Epithelial cell of esophagus (primary cell): Measurements from ENCODE around the gene ZMIZ1.

ENCODE experiments used
- DNase-seq: peaks from one replicate; pipeline ENCODE4 v3.0.0; 2010; ENCODE audit warnings: low read depth
- H3K4me3 ChIP-seq: 2 replicates; pipeline ENCODE4 v1.5.1; 2011; ENCODE audit warnings: mild to moderate bottlenecking, low read length, control low read depth
- TF ChIP-seq, protein P1 (sequence below): IDR thresholded peaks from 2 replicates; pipeline ENCODE4 v1.5.1; 2011; ENCODE audit warnings: low read depth, mild to moderate bottlenecking, low read length, control low read depth, inconsistent platforms; ENCODE audit not compliant: insufficient read depth; ENCODE audit errors: missing control alignments

ZMIZ1 gene

DNA sequence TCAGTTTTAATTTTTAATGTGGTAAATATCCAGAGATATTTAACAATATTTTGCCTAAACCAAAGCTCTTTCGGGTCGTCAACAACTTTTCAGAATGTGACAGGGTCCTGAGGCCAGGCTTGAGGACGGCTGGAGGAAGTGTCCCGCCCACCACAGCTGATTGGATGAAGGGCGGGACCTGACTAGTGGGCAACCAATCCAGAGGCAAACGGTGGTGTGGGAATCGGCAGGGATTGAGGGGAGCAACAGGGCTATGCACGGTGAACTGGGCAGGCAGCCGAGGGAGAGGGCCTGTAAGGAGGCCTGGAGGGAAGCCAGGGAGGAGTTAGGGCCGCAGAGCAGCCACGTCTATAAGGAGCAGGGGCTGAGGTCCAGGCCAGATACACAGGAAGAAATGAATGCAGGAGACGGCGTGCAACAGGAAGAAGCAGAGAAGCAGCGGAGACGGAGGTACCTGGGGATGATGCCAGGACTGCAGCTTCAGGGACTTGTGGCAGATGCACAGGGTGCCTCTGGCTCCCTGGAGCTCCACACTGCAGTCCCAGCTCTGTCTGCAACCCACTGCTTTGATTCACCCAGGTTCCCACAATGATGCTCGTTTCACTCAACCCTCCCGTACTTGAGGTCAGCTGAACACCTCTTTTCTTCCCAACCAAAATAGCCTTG is 46.1 kb upstream of the ZMIZ1 start:
- TF ChIP-seq, protein P1, sequence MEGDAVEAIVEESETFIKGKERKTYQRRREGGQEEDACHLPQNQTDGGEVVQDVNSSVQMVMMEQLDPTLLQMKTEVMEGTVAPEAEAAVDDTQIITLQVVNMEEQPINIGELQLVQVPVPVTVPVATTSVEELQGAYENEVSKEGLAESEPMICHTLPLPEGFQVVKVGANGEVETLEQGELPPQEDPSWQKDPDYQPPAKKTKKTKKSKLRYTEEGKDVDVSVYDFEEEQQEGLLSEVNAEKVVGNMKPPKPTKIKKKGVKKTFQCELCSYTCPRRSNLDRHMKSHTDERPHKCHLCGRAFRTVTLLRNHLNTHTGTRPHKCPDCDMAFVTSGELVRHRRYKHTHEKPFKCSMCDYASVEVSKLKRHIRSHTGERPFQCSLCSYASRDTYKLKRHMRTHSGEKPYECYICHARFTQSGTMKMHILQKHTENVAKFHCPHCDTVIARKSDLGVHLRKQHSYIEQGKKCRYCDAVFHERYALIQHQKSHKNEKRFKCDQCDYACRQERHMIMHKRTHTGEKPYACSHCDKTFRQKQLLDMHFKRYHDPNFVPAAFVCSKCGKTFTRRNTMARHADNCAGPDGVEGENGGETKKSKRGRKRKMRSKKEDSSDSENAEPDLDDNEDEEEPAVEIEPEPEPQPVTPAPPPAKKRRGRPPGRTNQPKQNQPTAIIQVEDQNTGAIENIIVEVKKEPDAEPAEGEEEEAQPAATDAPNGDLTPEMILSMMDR: no peak
- H3K4me3 ChIP-seq: no peak overlapping the region
- DNase-seq: no peak

DNA sequence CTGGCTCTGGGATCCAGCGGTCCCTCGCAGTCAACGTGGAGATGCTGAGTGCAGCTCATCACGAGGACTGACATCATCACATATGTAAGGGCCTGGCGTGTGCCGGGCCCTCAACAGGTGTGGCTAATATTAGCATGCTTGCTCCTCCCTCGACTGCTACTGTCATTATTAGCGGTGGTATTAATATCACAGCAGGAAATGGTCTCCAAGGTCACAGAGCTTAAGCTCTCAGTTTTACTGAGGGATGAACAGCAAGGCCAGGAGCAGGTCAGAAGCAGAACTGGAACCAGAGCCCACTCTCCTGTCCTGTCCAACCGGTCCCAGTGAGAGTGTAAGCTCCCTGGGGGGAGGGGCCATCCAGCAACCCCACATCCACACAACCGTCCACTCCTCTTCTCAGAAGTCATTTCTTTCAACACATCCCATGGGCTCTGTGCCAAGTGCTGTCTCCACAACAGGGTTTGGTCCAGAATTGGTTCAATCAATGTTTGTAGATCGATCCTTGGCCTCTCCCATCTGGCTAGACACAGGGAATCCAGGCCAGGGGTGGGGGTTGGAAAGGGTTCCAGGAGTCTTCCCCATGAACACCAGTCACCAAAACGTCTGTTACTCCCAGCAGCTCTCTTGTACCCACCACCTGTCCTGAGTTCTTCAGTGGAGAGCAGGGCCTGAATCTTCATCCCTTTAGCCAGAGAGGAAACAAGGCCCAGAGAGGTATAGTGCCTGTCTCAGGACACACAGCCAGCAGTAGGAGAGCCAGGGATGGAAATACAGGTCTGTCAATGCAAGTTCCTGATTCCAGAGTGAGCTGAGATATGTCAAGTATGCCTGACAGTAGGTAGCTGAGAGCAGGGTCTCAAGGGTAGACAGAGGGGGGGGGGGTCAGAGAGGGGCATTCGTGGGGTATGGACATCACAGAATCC is 45.3 kb upstream of the ZMIZ1 start:
- TF ChIP-seq, protein P1: no peak
- no peak for DNase-seq
- H3K4me3 ChIP-seq: no peak overlapping the region

DNA sequence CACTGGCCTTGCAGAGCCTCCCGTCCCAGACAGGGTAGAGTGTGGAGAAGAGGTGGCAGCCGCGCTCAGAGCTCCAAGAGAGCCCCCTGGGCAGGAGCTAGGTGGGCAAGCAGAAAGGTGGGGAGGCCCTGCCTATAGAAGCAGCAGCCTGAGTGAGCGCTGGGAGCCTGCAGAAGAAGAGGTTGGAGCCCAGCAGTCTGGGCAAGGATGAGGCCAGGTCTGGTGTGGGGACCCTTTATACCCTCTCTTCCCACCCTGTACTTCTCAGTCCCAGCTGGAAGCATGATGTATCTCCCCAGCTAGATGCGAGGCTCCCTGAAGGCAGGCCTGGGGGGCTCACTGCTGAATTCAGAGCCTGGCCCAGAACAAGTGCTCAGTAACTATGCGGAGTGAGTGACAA is 44.5 kb upstream of the ZMIZ1 start:
- no peak for DNase-seq
- no peak overlapping the region for H3K4me3 ChIP-seq
- TF ChIP-seq, protein P1: no peak

DNA sequence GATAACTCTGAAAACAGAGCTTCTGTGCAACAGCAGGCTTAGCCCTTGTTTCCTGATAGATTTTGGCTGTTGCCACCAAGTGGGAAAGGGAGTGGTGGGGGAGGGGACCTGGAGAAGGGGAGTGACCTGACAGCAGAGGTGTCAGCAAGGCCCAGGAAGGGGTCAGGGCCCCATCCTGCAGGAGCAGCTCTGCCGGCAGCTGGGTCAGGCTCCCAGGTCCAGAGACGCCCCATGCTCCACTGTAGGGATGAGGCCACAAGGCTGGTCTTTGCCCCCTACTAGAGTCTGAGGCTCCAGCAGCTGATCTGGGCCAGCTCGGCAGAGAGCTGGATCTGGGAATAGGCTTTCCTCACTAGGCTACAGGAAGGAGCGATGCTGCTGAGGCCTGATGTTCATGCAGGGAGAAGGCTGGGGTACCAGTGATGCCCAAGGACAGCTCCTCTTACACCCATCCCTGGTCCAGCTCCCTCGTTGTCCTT is 44.0 kb upstream of the ZMIZ1 start:
- TF ChIP-seq, protein P1: no peak
- no peak for DNase-seq
- no peak overlapping the region for H3K4me3 ChIP-seq

DNA sequence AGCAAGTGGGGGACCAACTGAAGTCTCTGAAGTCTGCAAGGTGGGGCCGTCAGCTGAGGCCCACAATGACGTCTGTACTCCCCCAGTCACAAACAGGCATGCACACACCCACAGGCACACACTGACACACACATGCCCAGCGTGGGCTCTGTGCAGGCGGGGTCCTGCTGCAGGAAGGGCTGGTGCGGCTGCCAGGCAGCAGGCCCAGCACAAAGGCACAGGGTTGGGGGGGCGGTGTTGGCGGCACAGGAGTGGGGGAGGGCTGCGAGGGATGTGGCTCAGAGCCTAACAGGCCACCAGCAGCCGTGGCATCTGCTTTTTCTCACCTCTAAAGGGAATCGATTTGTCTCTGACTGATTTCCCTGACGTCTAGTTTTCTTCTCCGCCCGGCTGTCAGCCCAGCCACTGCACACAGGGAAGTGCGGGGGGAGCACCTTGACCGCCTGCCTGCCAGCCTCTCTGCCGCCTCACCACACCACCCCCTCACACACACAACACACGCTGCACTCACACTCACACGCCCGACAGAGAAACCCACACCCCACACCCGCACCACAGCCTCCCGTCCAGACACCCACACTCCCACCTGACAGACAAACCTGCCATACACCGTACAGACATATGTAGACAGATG is 43.5 kb upstream of the ZMIZ1 start:
- TF ChIP-seq, protein P1: no peak
- no peak overlapping the region for H3K4me3 ChIP-seq
- DNase-seq: no peak

DNA sequence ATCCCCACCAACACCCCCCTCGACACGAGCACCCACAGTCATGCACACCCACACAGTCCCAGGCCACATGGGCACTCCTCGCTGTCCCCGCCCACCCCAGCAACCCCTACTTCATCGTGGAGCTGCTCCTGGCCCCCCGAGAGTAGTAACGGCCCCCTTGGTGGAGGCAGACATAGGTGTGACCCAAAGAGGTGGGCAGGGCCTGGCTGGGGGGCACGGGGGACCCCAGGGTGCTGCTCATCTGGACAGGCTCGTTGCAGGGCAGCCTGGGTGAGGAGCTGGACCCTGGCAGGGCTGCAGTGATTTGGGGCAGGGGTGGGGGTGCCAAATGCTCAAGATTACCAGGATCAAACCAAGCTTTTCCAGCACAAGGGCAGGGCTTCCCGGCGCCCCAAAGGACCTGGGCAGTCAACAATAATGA is 42.4 kb upstream of the ZMIZ1 start:
- no peak for DNase-seq
- H3K4me3 ChIP-seq: no peak overlapping the region
- TF ChIP-seq, protein P1: no peak
